22Rv1 (cell line): ENCODE data around the gene FARS2.

Experiments used
- ZFX ChIP-seq: fragments of 450-650 bp; IDR thresholded peaks from 2 replicates; pipeline ENCODE4 v1.6.1; 2017; ENCODE audit warnings: antibody characterized with exemption, borderline replicate concordance
- TF ChIP-seq, protein P1 (sequence below): fragments of 450-650 bp; IDR thresholded peaks from 2 replicates; pipeline ENCODE4 v1.5.1; 2017; ENCODE audit warnings: mild to moderate bottlenecking

GRCh38 chr6:5785249-5785648 is 523.9 kb downstream of the FARS2 start:
- TF ChIP-seq, protein P1, sequence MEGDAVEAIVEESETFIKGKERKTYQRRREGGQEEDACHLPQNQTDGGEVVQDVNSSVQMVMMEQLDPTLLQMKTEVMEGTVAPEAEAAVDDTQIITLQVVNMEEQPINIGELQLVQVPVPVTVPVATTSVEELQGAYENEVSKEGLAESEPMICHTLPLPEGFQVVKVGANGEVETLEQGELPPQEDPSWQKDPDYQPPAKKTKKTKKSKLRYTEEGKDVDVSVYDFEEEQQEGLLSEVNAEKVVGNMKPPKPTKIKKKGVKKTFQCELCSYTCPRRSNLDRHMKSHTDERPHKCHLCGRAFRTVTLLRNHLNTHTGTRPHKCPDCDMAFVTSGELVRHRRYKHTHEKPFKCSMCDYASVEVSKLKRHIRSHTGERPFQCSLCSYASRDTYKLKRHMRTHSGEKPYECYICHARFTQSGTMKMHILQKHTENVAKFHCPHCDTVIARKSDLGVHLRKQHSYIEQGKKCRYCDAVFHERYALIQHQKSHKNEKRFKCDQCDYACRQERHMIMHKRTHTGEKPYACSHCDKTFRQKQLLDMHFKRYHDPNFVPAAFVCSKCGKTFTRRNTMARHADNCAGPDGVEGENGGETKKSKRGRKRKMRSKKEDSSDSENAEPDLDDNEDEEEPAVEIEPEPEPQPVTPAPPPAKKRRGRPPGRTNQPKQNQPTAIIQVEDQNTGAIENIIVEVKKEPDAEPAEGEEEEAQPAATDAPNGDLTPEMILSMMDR: no peak
- no peak for TF ChIP-seq ZFX
